Smooth muscle cell (in vitro differentiated cells): ENCODE results near the gene NDUFV3. TPM values are rescaled to one million over a fixed set of nuclear protein-coding genes. Genes with fewer than 3 reads are reported as not detected.

Experiments
- DNase-seq: peaks from one replicate; lab custom pipeline; 2025; ENCODE audit not compliant: unreplicated experiment; lab: John Stamatoyannopoulos, UW
- H2AFZ ChIP-seq: fragments of 200-600 bp; sonication (generic); 2 replicates; pipeline ENCODE4 v1.6.0; 2016; ENCODE audit warnings: antibody characterized with exemption, low read depth, mild to moderate bottlenecking
- H3F3A ChIP-seq: fragments of 200-600 bp; sonication (generic); 2 replicates; pipeline ENCODE4 v1.6.0; 2017; ENCODE audit warnings: antibody characterized with exemption, low read depth
- H3K27ac ChIP-seq: fragments of 200-600 bp; sonication (generic); 2 replicates; pipeline ENCODE4 v1.5.1; 2016; ENCODE audit warnings: low read depth, mild to moderate bottlenecking
- H3K27me3 ChIP-seq: fragments of 200-600 bp; sonication (generic); 2 replicates; pipeline ENCODE4 v1.6.1; 2016; ENCODE audit warnings: low read depth, mild to moderate bottlenecking
- H3K36me3 ChIP-seq: fragments of 200-600 bp; sonication (generic); 2 replicates; pipeline ENCODE4 v1.5.1; 2016; ENCODE audit warnings: low read depth
- H3K4me1 ChIP-seq: fragments of 200-600 bp; sonication (generic); 2 replicates; pipeline ENCODE4 v1.5.1; 2016; ENCODE audit warnings: low read depth
- H3K4me2 ChIP-seq: fragments of 200-600 bp; sonication (generic); 2 replicates; pipeline ENCODE4 v1.6.0; 2016; ENCODE audit warnings: mild to moderate bottlenecking
- H3K4me3 ChIP-seq: fragments of 200-600 bp; sonication (generic); 2 replicates; pipeline ENCODE4 v1.5.1; 2016; ENCODE audit warnings: mild to moderate bottlenecking
- H3K79me2 ChIP-seq: fragments of 200-600 bp; sonication (generic); 2 replicates; pipeline ENCODE4 v1.6.0; 2016; ENCODE audit warnings: low read depth, mild to moderate bottlenecking
- H3K9ac ChIP-seq: fragments of 200-600 bp; sonication (generic); 2 replicates; pipeline ENCODE4 v1.6.0; 2016; ENCODE audit warnings: low read depth
- H3K9me3 ChIP-seq: fragments of 200-600 bp; sonication (generic); replicated peaks from 2 replicates; pipeline ENCODE4 v1.5.1; 2016; ENCODE audit warnings: low read depth
- H4K20me1 ChIP-seq: fragments of 200-600 bp; sonication (generic); 2 replicates; pipeline ENCODE4 v1.6.0; 2016; ENCODE audit warnings: low read depth
- WGBS: methylation state at CpG from one replicate; pipeline ENCODE4 v1.1.7; 2016; ENCODE audit warnings: low lambda C conversion rate; 5-methylcytosine and 5-hydroxymethylcytosine counted together
- polyA plus RNA-seq: library from polyadenylated mRNA; unstranded; fragments of >200 nt; fragmentation: Nextera tagmentation; extraction: Ambion mirVana; gene quantifications from 2 replicates; pipeline ENCODE4 v1.2.1, GENCODE V29; 2016
- total RNA-seq: library from RNA; depleted of rRNA; stranded (reverse); fragments of >200 nt; gene quantifications from 2 replicates; pipeline ENCODE4 v1.2.3, GENCODE V29; 2014
- TF ChIP-seq, protein P1 (sequence below): fragments of 200-600 bp; sonication (generic); IDR thresholded peaks from 2 replicates; pipeline ENCODE4 v1.5.1; 2017; ENCODE audit warnings: borderline replicate concordance, mild to moderate bottlenecking, antibody characterized with exemption; ENCODE audit not compliant: insufficient read depth, poor library complexity, severe bottlenecking

NDUFV3 gene
- total and polyA plus RNA-seq, 2 experiments from 2014 or later: 23.3 to 28.4 TPM

GRCh38 chr21:42848932-42849758 lies 44.0 kb upstream of the NDUFV3 start:
- H3K4me1 ChIP-seq: no peaks in the 10 kb centered on the region
- no peak overlapping the region for H3K4me3 ChIP-seq
- H3K36me3 ChIP-seq: peaks cover 2% of the 10 kb centered on the region
- peaks cover 15% of the 10 kb centered on the region for H4K20me1 ChIP-seq
- no peak overlapping the region for H3K4me2 ChIP-seq
- no peaks in the 10 kb centered on the region for H3K9me3 ChIP-seq
- no peak overlapping the region for H3K9ac ChIP-seq
- H3K79me2 ChIP-seq: no peaks in the 10 kb centered on the region
- TF ChIP-seq, protein P1, sequence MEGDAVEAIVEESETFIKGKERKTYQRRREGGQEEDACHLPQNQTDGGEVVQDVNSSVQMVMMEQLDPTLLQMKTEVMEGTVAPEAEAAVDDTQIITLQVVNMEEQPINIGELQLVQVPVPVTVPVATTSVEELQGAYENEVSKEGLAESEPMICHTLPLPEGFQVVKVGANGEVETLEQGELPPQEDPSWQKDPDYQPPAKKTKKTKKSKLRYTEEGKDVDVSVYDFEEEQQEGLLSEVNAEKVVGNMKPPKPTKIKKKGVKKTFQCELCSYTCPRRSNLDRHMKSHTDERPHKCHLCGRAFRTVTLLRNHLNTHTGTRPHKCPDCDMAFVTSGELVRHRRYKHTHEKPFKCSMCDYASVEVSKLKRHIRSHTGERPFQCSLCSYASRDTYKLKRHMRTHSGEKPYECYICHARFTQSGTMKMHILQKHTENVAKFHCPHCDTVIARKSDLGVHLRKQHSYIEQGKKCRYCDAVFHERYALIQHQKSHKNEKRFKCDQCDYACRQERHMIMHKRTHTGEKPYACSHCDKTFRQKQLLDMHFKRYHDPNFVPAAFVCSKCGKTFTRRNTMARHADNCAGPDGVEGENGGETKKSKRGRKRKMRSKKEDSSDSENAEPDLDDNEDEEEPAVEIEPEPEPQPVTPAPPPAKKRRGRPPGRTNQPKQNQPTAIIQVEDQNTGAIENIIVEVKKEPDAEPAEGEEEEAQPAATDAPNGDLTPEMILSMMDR: no peak
- DNase-seq: no peak
- no peak overlapping the region for H2AFZ ChIP-seq
- no peak overlapping the region for H3K27ac ChIP-seq
- WGBS: 93% methylated on average over 35 of the region's 54 CpGs
- no peaks in the 10 kb centered on the region for H3K27me3 ChIP-seq
- no peaks in the 10 kb centered on the region for H3F3A ChIP-seq

DNA sequence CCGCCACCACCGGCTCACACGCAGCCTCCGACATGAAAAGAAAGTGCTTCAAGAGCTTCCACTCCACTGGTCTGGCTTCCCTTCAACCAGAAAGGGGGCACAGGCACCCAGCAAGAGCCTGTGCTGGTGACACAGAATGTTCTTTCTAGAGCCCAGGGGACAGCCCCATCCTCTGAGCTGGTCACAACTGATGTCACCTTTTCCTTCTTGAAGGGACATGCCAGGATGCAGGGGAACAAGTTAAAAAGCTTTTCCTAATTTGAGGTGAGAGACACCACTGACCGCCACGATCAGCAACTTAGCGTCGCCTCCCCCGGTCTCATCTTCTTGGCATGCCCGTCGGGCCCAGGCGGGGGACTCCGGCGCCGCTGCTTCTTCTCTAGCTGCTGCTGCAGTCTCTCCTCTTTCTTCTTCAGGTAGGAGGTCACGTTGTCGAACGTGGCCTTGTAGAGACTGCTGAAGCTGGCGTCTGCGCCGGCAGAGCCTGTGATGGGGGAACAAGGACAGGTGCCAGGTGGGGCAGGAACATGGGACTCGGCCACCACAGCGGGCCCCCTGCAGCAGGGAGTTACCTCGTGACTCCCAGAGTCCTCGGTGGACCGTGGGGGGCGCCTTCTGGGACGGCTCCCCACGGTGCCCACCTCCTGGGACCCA lies 43.2 kb upstream of the NDUFV3 start:
- Histone ChIP-seq H3K36me3 (no peaks in the 10 kb centered on the region), H3K27ac (no peak overlapping the region), H2AFZ (no peak overlapping the region), H4K20me1 (peaks cover 8% of the 10 kb centered on the region), H3K4me1 (no peaks in the 10 kb centered on the region), H3K9ac (no peak overlapping the region), H3K4me2 (no peak overlapping the region), H3K9me3 (no peaks in the 10 kb centered on the region), H3K27me3 (no peaks in the 10 kb centered on the region), H3K4me3 (no peak overlapping the region), H3F3A (no peaks in the 10 kb centered on the region), H3K79me2 (no peaks in the 10 kb centered on the region)
- 93% methylated on average over 28 of the region's 29 CpGs for WGBS
- no peak for DNase-seq
- TF ChIP-seq, protein P1: no peak

GRCh38 chr21:42850463-42850862 lies 42.6 kb upstream of the NDUFV3 start:
- Histone ChIP-seq H3K4me1 (no peaks in the 10 kb centered on the region), H3K27ac (no peak overlapping the region), H3K4me3 (no peak overlapping the region), H4K20me1 (peaks cover 5% of the 10 kb centered on the region), H3K9me3 (no peaks in the 10 kb centered on the region), H3K27me3 (no peaks in the 10 kb centered on the region), H3K4me2 (no peak overlapping the region), H3K36me3 (no peaks in the 10 kb centered on the region), H3K9ac (no peak overlapping the region), H2AFZ (no peak overlapping the region), H3F3A (no peaks in the 10 kb centered on the region), H3K79me2 (no peaks in the 10 kb centered on the region)
- TF ChIP-seq, protein P1: no peak
- DNase-seq: no peak
- WGBS: 94% methylated on average over 10 of the region's 10 CpGs
